A172 (cell line): Measurements from ENCODE around the gene DUSP12. TPM values are rescaled to one million over a fixed set of nuclear protein-coding genes. Genes with fewer than 3 reads are reported as not detected.

Experiments used
- DNase-seq: peaks from one replicate; pipeline ENCODE4 v3.0.0-alpha.2; 2015; ENCODE audit warnings: low spot score
- total RNA-seq: library from RNA; depleted of rRNA; stranded (reverse); fragments of >200 nt; shearing (Covaris generic); gene quantifications from 2 replicates; pipeline ENCODE4 v1.2.3, GENCODE V29; 2014

Gene DUSP12
- total RNA-seq, 1 experiment from 2014 or later: 116 TPM

DNA sequence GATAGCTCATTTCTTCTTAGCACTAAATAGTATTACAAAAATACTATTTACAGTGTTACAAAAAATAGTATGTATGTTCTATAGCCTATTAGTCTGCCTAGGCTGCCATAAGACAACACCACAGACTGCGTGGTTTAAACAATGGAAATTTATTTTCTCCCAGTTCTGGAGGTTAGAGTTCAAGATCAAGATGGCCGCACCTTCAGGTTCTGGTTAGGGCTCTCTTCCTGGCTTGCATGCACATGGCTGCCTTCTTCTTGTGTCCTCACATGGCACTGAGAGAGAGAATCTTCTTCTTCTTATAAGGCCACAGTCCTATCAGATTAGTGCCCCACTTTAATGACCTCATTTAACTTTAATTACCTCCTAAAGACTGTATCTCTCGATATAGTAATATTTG is 20.7 kb downstream of the DUSP12 start:
- DNase-seq: no peak

DNA sequence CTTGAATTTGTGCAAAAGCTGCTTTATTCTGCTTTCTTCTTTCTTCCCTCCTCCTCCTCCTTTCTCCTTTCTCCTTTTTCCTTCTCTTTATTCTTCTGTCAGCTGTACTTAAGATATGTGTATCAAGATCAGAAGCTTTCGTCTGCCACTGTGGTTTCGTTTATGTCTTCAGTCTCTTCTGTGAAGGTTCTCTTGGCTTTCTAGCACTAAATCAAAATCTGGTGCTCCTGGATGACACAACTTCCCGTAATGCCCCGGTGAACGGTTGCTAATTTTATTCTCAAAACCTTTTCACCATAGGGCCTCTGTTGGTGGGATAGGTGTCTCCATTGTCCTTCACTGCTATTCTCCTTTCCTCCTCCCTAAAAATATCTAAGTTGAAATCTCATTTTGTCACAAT is 21.6 kb downstream of the DUSP12 start:
- no peak for DNase-seq

DNA sequence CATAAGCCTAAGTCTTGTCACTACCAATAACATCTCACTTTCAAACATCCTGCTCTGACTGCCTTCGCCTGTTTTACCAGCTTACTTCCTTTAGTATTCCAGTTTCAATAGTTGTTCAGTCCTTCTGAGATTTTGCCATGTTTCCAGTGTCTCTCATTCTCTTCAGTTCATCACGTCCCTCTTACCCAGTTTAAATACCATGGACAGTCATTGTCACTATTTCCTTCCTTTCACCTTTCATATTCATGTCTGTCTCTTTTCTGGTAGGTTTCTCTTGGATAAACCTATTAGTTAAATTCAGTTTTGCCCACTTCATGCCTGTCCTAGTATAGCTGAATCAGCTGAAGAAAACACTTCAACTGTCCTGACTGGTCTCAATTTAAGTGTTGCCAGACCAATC is 22.4 kb downstream of the DUSP12 start:
- no peak for DNase-seq

DNA sequence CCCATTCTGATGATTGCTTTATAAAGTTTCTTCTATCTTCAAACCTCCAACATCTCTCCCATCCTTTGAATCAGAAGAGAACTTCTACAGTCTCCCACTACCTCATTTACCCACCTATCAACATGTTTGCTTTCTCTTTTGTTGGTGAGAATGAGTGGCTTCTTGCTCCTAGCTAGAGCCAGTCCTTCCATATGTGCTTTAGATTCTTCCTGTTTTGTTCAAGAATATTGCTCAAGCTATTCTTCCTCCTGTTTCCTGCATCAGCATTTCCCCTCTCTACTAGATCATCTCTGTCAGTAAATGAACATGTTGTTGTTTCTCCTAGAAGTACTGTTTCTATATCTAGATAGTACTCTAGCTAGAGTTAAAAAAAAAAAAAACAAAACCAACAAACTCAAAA is 22.8 kb downstream of the DUSP12 start:
- no peak for DNase-seq

DNA sequence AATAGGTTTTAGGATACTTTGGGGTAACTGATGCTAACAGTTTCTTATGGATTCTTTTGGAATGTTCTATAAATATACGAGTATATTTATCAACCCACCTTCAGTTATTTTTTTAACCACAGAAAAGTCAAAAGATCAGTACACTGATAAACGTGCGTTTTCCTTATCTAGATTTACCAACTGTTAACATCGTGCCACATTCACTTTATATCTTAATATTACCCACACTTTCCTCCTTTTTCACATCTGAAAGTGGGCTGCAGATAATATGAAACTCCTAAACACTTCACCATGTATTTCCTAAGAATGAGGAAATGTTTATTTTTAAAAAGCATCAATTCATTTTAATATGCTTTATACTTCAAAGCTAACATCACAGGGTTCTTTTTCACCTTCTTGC is 24.2 kb downstream of the DUSP12 start:
- DNase-seq: no peak

DNA sequence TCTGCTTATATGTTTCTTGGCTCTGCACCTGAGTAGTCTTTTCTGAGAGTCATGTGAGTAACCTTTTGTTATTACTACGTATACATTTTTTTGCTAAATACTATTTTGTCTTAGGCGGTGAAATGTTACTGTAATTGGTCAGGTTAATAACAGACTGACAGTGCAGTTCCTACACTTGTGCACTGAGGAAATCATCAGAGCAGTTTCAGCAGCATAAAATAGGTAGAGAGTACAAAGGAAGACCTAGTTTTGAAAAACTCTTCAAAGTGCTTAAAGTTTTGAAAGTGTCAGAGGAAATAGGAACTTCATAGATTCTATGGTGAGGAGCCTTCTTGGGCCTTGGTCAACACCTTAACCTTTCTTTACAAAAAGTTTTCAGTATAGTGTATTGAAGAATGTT is 27.7 kb downstream of the DUSP12 start:
- no peak for DNase-seq

DNA sequence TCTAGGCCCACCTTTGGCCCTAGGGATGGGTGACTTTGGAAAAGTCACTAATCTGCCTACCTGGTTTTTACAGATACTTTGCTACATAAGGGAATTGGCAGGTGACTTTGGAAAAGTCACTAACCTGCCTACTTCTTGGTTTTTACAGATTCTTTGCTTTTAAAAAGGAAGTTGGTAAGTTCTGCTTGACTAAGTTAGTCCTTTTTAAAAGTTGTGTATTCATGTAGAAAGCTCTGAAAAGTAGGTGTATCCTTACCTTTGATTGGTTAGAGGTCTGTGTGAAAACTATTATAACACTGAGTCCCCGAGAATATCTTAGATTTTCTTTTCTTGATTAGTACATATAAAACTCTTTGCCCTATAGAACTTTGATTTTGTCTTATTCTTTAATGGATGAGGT is 28.9 kb downstream of the DUSP12 start:
- DNase-seq: no peak

DNA sequence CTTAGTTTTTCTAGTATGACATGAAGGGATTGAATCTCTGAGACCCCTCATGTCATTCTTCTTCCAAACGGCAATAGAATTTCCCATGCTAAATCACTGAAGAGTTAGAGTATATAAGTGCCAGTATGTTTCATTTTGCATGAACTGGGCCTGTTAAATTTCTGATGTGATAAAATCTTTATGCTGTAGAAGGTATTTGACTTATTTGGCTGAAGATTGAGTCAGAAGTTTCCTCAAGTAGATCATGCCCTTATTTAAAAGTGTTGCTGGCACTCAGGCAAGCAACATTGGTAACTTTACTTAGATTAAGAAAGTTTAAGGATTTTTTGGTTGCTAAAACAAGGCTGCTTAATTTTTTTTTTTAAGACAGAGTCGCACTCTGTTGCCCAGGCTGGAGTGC is 29.8 kb downstream of the DUSP12 start:
- DNase-seq: no peak

DNA sequence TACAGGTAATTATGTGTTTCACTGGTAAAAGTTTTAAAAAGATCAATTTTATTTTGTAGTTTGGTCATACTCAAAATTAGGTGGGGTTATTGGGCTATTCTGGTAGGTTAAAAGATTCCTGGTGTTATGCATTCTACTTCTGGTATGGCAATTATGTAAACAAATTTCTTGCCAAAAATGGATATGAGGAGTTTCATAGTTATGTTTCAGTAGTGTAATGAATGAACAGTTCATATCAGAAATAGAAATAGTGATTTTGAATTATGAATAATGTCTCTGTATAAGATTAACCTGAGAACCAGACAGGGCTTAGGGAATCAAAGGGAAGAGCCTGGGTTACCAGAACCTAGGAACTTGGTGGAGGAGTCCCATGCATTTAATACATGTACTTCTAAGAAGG is 32.4 kb downstream of the DUSP12 start:
- no peak for DNase-seq

DNA sequence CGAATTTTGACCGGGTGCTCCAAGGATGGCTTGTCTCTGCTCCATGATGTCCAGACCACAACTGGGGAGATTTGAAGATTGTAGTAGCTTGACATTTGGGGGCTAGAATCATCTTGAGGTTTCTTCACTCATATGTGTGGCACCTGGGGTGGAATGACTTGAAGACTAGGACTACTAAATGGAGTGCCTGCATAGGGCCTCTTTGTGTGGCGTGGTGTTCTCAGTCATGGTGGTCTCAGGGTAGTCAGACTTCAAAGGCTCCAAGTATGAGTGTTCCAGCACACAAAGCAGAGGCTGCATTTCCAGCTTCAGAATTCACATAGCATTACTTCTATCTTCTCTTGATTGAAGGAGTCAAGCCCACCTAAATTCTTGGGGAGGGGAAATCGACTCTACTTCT is 33.3 kb downstream of the DUSP12 start:
- no peak for DNase-seq

DNA sequence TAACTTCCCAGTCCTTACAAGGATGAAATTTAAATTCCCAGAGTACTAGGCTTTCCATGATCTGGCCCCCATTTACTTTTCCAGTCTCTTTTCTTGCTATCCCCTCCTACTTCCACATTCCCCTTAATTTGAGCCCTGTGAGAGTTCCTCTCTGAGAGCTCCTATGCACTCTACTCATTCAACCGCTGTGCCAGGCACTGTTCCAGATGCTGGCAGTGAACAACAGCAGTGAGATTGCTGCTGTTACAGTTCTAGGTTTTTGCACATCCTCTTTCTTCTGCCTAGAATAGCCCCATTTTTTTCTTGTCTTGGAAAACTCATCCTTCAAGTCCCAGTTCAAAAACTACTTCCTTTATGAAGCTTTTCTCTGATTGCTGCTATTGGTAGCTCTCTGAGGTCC is 35.4 kb downstream of the DUSP12 start:
- DNase-seq: no peak

DNA sequence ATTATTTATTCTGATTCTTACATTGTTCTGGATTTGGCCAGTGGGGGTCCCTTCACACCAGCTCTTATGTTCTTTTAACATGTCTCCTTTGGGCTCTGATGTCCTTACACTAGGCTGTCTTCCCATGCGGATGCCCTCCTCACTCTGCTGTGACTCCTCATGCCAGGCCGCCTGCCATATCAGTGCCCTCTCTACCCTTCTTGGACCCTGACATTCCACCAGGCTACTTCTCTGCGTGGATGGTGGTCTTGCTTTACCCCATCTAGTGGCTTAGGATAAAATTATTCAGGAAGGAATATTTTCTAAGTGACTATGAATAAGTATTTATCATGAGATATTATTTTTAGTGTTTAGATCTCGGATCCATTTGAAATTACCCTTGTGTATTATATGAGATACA is 37.8 kb downstream of the DUSP12 start:
- DNase-seq: no peak

DNA sequence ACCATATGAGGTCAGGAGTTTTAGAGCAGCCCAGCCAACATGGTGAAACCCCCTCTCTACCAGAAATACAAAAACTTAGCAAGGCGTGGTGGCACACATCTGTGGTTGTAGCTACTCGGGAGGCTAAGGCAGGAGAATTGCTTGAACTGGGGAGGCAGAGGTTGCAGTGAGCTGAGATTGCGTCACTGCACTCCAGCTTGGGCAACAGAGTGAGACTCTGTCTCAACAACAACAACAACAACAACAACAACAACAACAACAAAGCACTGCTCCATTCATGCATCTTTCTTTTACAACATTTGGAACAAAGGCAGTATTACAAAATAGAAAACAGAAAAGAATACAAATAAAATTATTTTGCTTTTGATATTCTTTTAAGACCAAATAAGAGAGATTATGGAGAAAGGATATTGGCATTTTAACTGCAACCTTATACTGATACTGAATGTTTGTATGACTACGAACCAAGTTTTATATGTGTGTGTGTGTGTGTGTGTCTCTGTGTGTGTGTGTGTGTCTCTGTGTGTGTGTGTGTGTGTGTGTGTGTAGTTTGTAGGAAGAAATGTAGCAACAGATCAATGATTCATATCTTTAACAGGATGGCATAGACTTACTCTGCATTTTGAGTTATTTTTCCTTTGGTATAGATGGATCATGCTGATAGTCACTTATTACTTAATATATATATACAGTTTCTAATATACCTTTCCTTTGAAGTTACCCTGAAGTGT is 41.2 kb downstream of the DUSP12 start:
- no peak for DNase-seq

DNA sequence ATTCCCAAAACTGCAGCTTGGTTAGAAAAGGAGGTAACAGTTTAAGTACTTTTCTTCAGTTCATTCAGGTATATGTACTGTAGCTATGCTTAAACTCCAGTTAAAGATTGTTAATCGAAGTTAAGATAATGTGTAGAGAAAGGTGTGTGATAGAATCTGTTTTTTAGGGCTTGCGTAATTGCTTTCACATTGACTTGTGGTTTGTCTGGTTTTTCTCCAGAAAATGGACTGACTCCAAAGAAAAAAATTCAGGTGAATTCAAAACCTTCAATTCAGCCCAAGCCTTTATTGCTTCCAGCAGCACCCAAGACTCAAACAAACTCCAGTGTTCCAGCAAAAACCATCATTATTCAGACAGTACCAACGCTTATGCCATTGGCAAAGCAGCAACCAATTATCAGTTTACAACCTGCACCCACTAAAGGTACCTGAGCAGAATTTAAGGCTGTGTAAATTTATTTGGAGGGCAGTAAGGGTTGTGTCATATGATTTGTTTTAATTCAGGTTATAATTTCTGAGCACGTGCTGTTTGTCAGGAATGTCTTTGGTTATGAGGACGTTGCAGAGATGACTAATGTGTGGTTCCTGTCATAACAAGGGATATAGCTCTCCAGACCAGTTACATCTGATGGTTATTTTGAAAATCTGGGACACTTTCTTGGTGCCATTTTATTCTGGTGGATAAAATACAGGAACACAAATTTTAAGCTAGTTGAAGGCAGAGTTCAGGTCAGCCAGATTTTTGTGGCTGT is 42.5 kb downstream of the DUSP12 start:
- DNase-seq: no peak

DNA sequence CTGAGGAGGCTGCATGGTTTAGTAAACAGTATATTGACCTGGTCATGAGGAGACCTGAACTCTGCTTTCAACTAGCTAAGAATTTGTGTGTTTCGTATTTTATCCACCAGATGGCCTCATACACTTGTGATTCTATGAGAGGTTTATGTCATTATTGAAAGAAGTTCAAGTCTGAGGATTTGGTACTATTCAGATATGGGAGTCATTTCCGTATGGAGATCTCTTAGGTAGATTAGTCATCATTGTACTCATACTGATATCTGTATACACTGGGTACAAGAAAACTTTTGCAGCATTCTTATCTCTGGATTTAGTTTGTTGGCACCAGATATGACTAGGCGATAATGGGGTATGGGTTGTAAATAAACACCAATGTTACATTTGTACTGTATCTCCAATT is 43.2 kb downstream of the DUSP12 start:
- peak; percentile 90 for DNase-seq

DNA sequence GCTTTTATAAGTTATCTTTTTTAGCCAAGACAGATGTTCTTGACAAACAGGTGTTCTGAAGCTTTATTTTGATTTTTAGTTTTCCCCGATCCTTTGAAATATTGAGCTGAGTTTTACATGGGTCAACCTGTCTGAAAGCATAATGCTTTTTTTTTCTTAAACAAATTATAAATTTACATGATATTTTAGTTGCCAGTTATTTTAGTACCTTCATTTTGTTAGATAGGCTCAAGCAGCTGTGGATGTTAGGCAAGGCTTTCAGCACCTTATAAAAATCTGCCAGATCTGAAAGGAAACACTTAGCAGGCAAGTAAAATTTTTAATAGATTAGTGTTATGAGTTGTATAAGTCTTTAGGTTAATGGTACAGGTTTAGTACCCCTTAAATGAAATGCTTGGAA is 50.2 kb downstream of the DUSP12 start:
- DNase-seq: no peak

DNA sequence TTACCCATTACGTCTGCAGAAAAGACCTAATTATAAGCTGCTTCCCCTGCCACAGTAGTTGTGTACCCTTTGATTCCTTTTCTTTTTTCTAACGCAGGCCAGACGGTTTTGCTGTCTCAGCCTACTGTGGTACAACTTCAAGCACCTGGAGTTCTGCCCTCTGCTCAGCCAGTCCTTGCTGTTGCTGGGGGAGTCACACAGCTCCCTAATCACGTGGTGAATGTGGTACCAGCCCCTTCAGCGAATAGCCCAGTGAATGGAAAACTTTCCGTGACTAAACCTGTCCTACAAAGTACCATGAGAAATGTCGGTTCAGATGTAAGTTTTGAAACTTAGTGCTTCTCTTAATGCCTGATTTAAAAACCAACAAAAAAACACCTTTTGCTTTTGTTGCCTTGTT is 52.4 kb downstream of the DUSP12 start:
- no peak for DNase-seq

DNA sequence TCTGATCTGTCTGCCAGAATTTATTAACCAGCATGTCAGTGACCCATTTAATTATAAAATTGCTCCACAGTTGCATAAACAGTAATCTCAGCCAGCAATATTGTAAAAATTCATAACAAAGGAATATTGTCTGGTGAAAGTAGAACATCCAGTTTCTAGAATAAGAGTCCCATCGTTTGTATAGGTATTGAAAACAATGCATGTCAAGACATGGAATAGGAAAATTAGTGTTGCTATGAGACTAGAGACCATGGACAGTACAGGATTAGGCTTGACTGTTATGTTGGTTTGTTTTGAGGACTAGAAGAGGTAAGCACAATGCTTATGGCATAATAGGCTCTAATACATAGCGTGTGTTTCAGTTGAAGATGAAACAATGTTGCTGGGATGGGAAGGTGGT is 53.6 kb downstream of the DUSP12 start:
- no peak for DNase-seq

DNA sequence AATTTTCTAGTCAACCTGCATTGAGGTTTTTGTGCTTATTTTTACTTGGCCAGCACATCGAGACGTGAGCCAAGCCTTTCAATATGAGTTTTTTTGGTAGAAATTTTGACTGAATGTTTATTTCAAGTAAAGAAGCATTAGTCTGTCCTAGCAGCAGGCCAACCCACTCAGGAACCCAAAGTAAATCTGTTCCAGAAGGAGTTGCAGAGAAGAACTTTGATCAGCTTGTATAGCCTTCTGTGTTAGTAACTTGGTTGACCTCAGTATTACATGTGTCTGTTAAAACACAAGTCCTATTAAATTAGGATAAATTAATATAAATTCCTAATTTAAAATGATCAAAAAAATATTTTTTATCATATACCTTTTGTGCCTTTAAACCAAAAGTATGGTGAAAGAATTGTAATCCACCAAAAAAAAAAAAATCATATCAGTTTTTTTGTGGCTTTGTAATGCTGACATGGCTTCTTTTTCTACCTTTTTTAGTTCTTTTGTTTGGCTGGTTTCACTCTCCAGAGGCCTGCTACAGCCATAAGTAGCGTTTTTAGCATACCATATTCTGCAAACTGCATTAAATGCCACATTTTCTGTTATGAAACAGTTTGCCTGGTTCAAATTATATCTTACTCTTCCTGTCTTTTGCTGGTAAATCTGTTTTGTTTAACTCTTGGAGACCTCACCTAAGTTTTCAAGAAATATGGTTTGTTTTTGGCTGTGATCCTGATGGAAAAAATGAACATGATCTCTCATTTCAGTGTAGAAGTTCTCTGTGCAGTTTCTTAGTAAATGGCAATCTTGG is 56.0 kb downstream of the DUSP12 start:
- no peak for DNase-seq
